ENCODE results near the gene USP21.

DNA sequence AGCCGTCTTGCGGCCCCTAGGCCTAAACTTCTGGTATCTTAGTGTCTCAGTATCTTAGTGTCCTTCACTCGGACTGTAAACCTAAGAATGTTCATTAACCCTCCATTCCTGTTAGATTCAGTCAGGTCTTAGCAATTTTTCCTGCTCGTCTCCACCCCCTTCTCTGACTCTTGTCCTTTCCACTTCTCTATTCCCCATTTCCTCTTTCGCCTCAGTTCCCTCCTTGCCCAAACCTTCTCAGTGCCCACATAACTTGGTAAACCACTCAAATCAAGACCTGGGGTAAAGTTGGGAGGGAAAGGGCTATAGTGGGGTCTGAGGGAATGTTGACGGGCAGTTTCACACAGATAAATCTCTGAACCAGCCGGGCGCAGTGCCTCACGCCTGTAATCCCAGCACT lies 55.1 kb downstream of the USP21 start:
- TF ChIP-seq EP300 (IDR thresholded peaks at IDR 0.05; ENCODE audit: borderline replicate concordance) (no peak), RAD21 (IDR thresholded peaks at IDR 0.05; ENCODE audit: low read depth) (no peak), CEBPB (IDR thresholded peaks at IDR 0.05) (no peak), YY1 (IDR thresholded peaks at IDR 0.05; ENCODE audit: low read depth) (no peak), TCF12 (IDR thresholded peaks at IDR 0.05; ENCODE audit: low read depth) (no peak)
- TF ChIP-seq, protein P1, sequence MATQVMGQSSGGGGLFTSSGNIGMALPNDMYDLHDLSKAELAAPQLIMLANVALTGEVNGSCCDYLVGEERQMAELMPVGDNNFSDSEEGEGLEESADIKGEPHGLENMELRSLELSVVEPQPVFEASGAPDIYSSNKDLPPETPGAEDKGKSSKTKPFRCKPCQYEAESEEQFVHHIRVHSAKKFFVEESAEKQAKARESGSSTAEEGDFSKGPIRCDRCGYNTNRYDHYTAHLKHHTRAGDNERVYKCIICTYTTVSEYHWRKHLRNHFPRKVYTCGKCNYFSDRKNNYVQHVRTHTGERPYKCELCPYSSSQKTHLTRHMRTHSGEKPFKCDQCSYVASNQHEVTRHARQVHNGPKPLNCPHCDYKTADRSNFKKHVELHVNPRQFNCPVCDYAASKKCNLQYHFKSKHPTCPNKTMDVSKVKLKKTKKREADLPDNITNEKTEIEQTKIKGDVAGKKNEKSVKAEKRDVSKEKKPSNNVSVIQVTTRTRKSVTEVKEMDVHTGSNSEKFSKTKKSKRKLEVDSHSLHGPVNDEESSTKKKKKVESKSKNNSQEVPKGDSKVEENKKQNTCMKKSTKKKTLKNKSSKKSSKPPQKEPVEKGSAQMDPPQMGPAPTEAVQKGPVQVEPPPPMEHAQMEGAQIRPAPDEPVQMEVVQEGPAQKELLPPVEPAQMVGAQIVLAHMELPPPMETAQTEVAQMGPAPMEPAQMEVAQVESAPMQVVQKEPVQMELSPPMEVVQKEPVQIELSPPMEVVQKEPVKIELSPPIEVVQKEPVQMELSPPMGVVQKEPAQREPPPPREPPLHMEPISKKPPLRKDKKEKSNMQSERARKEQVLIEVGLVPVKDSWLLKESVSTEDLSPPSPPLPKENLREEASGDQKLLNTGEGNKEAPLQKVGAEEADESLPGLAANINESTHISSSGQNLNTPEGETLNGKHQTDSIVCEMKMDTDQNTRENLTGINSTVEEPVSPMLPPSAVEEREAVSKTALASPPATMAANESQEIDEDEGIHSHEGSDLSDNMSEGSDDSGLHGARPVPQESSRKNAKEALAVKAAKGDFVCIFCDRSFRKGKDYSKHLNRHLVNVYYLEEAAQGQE (IDR thresholded peaks at IDR 0.05; ENCODE audit: low read depth): no peak

Measured in Ishikawa (cell line).